NCI-H345 treated with DMSO at 0.1 percent for 48 hours (cell line): Measurements from ENCODE around the gene CLDN5.
"Not testable (repeated sequence)": the region's sequence is repeated elsewhere in the genome, so short reads cannot be mapped to it uniquely, and the experiment has no call there.

Experiments used
- DNase-seq: peaks from one replicate; lab custom pipeline; 2025; ENCODE audit not compliant: unreplicated experiment; lab: John Stamatoyannopoulos, UW

Gene CLDN5

GRCh38 chr22:19548964-19549363, 24.8 kb upstream of the CLDN5 start:
- no peak for DNase-seq

GRCh38 chr22:19548427-19548826, 24.2 kb upstream of the CLDN5 start:
- not testable (repeated sequence) for DNase-seq

- DNase-seq, result no peak
Measured at GRCh38 chr22:19547620-19548019, 23.4 kb upstream of the CLDN5 start.

GRCh38 chr22:19546680-19547079, 22.5 kb upstream of the CLDN5 start:
- DNase-seq, result no peak

- DNase-seq, result no peak
Measured at GRCh38 chr22:19545935-19546207, 21.7 kb upstream of the CLDN5 start.

- DNase-seq, result no peak
Measured at GRCh38 chr22:19543970-19544708, 19.9 kb upstream of the CLDN5 start.

- no peak for DNase-seq
Measured at GRCh38 chr22:19540394-19540793, 16.2 kb upstream of the CLDN5 start.

GRCh38 chr22:19537941-19538488, 13.8 kb upstream of the CLDN5 start:
- no peak for DNase-seq

- DNase-seq, result no peak
Measured at GRCh38 chr22:19536564-19536963, 12.4 kb upstream of the CLDN5 start.

- DNase-seq, result no peak
Measured at GRCh38 chr22:19535001-19535400, 10.8 kb upstream of the CLDN5 start.

- DNase-seq, result no peak
Measured at GRCh38 chr22:19533857-19534256, 9.6 kb upstream of the CLDN5 start.

GRCh38 chr22:19533049-19533626, 8.9 kb upstream of the CLDN5 start:
- DNase-seq, result no peak

GRCh38 chr22:19531327-19531726, 7.1 kb upstream of the CLDN5 start:
- not testable (repeated sequence) for DNase-seq

- DNase-seq, result no peak
Measured at GRCh38 chr22:19530751-19531150, 6.5 kb upstream of the CLDN5 start.

GRCh38 chr22:19529811-19530210, 5.6 kb upstream of the CLDN5 start:
- DNase-seq, result no peak

- no peak for DNase-seq
Measured at GRCh38 chr22:19527861-19528417, 3.7 kb upstream of the CLDN5 start.

- no peak for DNase-seq
Measured at GRCh38 chr22:19527321-19527721, 3.1 kb upstream of the CLDN5 start.

- no peak for DNase-seq
Measured at GRCh38 chr22:19526702-19527111, 2.5 kb upstream of the CLDN5 start.

- DNase-seq, result no peak
Measured at GRCh38 chr22:19526076-19526701, 2.0 kb upstream of the CLDN5 start.

- no peak for DNase-seq
Measured at GRCh38 chr22:19525666-19526065, 1.5 kb upstream of the CLDN5 start.

- DNase-seq, result no peak
Measured at GRCh38 chr22:19525116-19525660, 978 bp upstream of the CLDN5 start.
